ENCODE data around the gene OR13C2. TPM values are rescaled to one million over a fixed set of nuclear protein-coding genes. Genes with fewer than 3 reads are reported as not detected.
"Not testable (repeated sequence)": the region's sequence is repeated elsewhere in the genome, so short reads cannot be mapped to it uniquely, and the experiment has no call there.

The OR13C2 gene, protein sequence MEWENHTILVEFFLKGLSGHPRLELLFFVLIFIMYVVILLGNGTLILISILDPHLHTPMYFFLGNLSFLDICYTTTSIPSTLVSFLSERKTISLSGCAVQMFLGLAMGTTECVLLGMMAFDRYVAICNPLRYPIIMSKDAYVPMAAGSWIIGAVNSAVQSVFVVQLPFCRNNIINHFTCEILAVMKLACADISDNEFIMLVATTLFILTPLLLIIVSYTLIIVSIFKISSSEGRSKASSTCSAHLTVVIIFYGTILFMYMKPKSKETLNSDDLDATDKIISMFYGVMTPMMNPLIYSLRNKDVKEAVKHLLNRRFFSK
- not detected for total RNA-seq

DNA sequence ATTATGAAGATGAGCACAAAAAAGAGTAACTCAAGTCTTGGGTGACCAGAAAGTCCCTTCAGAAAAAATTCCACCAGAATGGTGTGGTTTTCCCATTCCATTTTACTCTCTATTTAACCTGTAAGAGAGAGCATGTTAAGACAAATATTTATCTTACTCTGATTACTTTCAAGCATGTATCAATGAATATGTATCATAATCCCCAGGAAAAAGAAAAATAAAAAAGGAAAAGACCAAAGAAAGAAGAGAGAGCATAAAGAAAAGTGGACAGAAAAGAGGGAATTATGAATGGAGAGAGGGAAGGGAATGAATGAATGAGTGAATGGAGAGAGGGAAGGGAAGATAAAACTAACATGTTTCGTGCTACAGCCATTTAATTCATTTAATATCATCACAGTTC, at the start of gene OR13C2:
Gene OR13C2, minus strand, starts transcription at position 101 of the 400 bp plus-strand sequence. Its CDS starts 0 bp downstream, at position 101.
- TF ChIP-seq, protein P1, sequence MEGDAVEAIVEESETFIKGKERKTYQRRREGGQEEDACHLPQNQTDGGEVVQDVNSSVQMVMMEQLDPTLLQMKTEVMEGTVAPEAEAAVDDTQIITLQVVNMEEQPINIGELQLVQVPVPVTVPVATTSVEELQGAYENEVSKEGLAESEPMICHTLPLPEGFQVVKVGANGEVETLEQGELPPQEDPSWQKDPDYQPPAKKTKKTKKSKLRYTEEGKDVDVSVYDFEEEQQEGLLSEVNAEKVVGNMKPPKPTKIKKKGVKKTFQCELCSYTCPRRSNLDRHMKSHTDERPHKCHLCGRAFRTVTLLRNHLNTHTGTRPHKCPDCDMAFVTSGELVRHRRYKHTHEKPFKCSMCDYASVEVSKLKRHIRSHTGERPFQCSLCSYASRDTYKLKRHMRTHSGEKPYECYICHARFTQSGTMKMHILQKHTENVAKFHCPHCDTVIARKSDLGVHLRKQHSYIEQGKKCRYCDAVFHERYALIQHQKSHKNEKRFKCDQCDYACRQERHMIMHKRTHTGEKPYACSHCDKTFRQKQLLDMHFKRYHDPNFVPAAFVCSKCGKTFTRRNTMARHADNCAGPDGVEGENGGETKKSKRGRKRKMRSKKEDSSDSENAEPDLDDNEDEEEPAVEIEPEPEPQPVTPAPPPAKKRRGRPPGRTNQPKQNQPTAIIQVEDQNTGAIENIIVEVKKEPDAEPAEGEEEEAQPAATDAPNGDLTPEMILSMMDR (IDR thresholded peaks at IDR 0.05; ENCODE audit: low read depth): not testable (repeated sequence)

DNA sequence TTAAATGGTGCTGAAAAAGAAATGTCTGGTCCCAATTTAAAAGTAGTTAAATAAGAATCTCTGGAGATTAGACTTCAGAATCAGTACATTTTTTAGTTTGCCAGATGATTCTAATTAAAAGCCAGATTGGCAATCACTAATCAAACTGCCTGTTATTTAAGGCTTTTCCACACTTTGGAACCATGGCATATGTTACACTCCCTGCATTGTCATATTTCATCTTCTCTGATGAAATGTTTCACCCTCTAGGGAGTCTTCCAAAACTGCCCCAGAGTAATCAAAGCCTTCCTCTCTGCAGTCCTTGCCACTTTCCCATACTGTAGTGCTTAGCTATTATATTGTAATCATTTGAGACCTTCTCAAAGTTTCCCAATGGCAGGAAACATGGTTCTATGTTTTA, 30.0 kb upstream of the OR13C2 start:
- TF ChIP-seq, protein P1 (IDR thresholded peaks at IDR 0.05; ENCODE audit: low read depth): no peak

DNA sequence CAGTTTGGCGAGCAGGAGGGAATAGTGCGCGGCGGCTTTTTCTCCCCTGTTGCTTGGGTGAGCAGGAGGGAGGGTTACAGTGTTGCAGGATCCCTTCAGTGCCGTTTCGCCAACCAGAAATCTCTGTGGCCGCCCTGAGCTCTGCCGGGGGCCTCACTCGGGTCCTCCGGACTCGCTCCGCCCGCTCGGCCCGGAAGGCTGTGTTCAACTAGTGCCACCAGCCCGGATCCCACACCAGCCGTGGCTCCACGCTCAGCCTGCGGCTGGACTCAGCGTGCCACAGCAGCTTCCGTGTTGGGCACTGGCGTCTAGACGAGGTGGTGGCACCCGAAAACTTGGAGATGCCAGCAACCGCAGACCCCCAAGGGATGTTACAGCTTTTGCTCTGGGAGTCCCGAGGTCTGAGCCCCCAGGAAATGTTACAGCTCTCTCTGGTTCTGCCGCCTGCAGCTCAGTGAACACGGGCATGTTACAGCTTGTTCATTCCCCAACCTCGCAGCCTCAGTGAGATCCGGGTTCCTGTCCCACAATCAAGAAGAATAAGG, 28.6 kb upstream of the OR13C2 start:
- TF ChIP-seq, protein P1 (IDR thresholded peaks at IDR 0.05; ENCODE audit: low read depth): no peak

DNA sequence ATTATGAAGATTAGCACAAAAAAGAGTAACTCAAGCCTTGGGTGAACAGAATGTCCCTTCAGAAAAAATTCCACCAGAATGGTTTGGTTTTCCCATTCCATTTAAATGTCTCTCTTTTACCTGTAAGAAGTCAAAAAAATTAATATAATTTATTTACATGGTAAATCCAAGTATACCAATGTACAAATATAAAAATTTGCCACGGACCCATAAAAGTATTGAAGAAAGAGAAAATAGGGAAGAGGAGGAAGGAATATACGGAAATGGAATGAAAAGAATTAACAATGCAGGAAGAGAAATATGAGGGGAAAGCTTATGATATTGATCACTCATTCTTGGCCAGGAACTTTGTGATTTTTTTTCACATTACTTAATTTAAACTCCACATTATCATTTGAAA, 12.7 kb upstream of the OR13C2 start, which contains the start of gene OR13C9:
Gene OR13C9, minus strand, starts transcription at position 101 of the 400 bp plus-strand sequence. Its CDS starts 0 bp downstream, at position 101.
- TF ChIP-seq, protein P1 (IDR thresholded peaks at IDR 0.05; ENCODE audit: low read depth): no peak

DNA sequence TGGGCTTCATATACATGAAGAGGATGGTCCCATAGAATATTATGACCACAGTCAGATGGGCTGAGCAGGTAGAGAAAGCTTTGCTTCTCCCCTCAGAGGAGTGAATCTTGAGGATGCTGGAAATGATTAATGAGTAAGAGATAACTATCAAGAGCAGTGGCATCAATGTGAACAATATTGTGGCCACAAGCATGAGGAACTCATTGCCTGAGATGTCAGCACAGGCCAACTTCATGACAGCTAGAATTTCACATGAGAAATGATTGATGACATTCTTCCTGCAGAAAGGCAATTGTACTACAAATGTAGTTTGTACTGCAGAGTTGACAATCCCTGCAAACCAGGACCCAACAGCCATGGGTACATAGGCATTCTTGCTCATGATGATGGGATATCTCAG, 12.0 kb upstream of the OR13C2 start:
- TF ChIP-seq, protein P1 (IDR thresholded peaks at IDR 0.05; ENCODE audit: low read depth): no peak

DNA sequence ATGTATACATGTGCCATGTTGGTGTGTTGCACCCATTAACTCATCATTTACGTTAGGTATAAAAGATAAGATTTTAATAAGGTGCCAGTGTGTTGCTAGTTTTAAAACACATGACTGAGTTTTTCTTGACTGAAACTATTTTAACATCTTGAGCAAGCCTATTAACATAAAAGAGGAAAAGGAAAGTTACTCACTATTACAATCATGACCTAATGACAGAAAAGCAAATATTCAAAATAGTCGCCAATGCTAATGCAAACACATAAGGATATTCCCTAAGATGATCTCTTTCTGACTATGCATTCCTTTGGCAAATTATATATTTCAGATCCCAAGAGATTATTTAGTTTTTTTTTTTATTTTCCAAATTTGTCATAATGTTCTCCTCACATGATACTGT, 5.8 kb upstream of the OR13C2 start:
- TF ChIP-seq, protein P1 (IDR thresholded peaks at IDR 0.05; ENCODE audit: low read depth): no peak

DNA sequence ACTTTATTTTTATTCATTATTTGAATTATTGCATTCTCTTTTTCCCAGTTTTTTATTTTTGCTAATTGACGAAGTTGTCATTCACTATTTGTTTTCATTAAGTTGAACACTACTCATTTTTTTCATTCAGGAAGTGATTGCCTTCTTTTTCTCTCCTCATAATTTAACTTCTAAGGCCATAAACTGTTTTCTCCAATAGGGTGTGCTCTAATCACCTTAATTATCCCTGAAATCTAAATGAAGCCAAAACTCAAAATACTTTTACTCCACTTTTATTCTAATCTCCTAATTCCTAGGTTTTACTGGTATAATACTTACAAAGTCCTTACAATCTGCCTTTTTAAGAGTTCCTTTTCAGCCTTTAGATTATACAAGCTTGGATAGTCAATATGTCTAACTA, 2.9 kb upstream of the OR13C2 start:
- TF ChIP-seq, protein P1 (IDR thresholded peaks at IDR 0.05; ENCODE audit: low read depth): no peak

All from subcutaneous adipose tissue (tissue), 4 donors.